SK-N-SH (cell line): ENCODE measurements around the gene PLPP6. TPM values are rescaled to one million over a fixed set of nuclear protein-coding genes. Genes with fewer than 3 reads are reported as not detected.

Experiments
- CTCF ChIA-PET: fragments of 300-600, 350-600 bp; formaldehyde crosslinking; extraction: SDS; loops from one replicate; lab custom pipeline; 2021; lab: Yijun Ruan, JAX
- POLR2A ChIA-PET: fragments of 350-600 bp; sonication (Branson Sonifier 250); formaldehyde crosslinking; extraction: SDS; loops from one replicate; lab custom pipeline; 2020; ENCODE audit warnings: antibody characterized with exemption, inconsistent platforms; lab: Yijun Ruan, JAX
- DNase-seq: peaks from one replicate; pipeline ENCODE4 v3.0.0; 2012
- H2AFZ ChIP-seq: fragments of 200-600 bp; sonication (generic); 2 replicates; pipeline ENCODE4 v1.8.1; 2016; ENCODE audit warnings: antibody characterized with exemption, mild to moderate bottlenecking, low read depth
- H3F3A ChIP-seq: fragments of 200-600 bp; sonication (generic); replicated peaks from 2 replicates; pipeline ENCODE3; 2016; ENCODE audit warnings: antibody characterized with exemption, mild to moderate bottlenecking; ENCODE audit not compliant: insufficient read depth
- H3K27ac ChIP-seq, 2 experiments: fragments of 200-500 bp in 1 of 2; fragments of 200-600 bp in 1 of 2; sonication (Bioruptor generic) in 1 of 2; sonication (generic), shearing (Covaris generic) in 1 of 2; 2 replicates each; pipeline versions ENCODE4 v1.5.1 to v1.6.1; 2014 to 2016; ENCODE audit warnings: low read depth in 2 of 2, inconsistent platforms in 1 of 2, low read length in 1 of 2, mild to moderate bottlenecking in 1 of 2, mixed read lengths in 1 of 2
- H3K27me3 ChIP-seq: fragments of 200-600 bp; sonication (generic), shearing (Covaris generic); 2 replicates; pipeline ENCODE4 v1.6.1; 2016; ENCODE audit warnings: mixed run types; ENCODE audit not compliant: insufficient read depth
- H3K36me3 ChIP-seq, 2 experiments: fragments of 200-500 bp in 1 of 2; fragments of 200-600 bp in 1 of 2; sonication (Bioruptor generic) in 1 of 2; sonication (generic) in 1 of 2; replicated peaks in 1 of 2; 2 replicates each; pipeline versions ENCODE3 to v1.5.1; 2014 to 2016; ENCODE audit warnings: low read length in 1 of 2, mild to moderate bottlenecking in 1 of 2; ENCODE audit not compliant: insufficient read depth in 2 of 2, control insufficient read depth in 1 of 2
- H3K4me1 ChIP-seq, 2 experiments: fragments of 200-500 bp in 1 of 2; fragments of 200-600 bp in 1 of 2; sonication (Bioruptor generic) in 1 of 2; sonication (generic), shearing (Covaris generic) in 1 of 2; 2 replicates each; pipeline versions ENCODE4 v1.5.1 to v1.6.1; 2014 to 2016; ENCODE audit warnings: low read depth in 1 of 2, low read length in 1 of 2, mixed run types in 1 of 2; ENCODE audit not compliant: insufficient read depth in 2 of 2, control insufficient read depth in 1 of 2
- H3K4me2 ChIP-seq: fragments of 200-600 bp; sonication (generic), shearing (Covaris generic); 2 replicates; pipeline ENCODE4 v1.6.1; 2017; ENCODE audit warnings: mixed run types
- H3K4me3 ChIP-seq, 2 experiments: fragments of 200-500 bp in 1 of 2; fragments of 200-600 bp in 1 of 2; sonication (Bioruptor generic) in 1 of 2; sonication (generic), shearing (Covaris generic) in 1 of 2; 2 replicates each; pipeline versions ENCODE4 v1.5.1 to v1.8.1; 2014 to 2016; ENCODE audit warnings: low read depth in 2 of 2, inconsistent platforms in 1 of 2, low read length in 1 of 2, mild to moderate bottlenecking in 1 of 2, mixed read lengths in 1 of 2, moderate library complexity in 1 of 2
- H3K79me2 ChIP-seq: fragments of 200-600 bp; sonication (generic); 2 replicates; pipeline ENCODE4 v1.8.1; 2017; ENCODE audit warnings: mild to moderate bottlenecking; ENCODE audit not compliant: insufficient read depth
- H3K9ac ChIP-seq: fragments of 200-600 bp; sonication (generic); 2 replicates; pipeline ENCODE4 v1.6.1; 2017; ENCODE audit warnings: mixed run types
- H3K9me2 ChIP-seq: fragments of 200-600 bp; sonication (generic); 2 replicates; pipeline ENCODE4 v1.6.1; 2017; ENCODE audit warnings: mixed run types
- H3K9me3 ChIP-seq: fragments of 200-600 bp; sonication (generic); 2 replicates; pipeline ENCODE4 v1.6.1; 2017; ENCODE audit warnings: mixed run types, mild to moderate bottlenecking, moderate library complexity
- H4K20me1 ChIP-seq: fragments of 200-600 bp; sonication (generic); 2 replicates; pipeline ENCODE4 v1.6.1; 2017; ENCODE audit warnings: mild to moderate bottlenecking, mixed run types; ENCODE audit not compliant: insufficient read depth
- CHD2 ChIP-seq: fragments of 150-350 bp; IDR thresholded peaks from 2 replicates; pipeline ENCODE4 v1.6.1; 2018; ENCODE audit warnings: low read length; ENCODE audit not compliant: partially characterized antibody
- EP300 ChIP-seq, 2 experiments: IDR thresholded peaks; 2 replicates each; pipeline versions ENCODE4 v1.4.0 to v1.6.1; 2012; ENCODE audit warnings: borderline replicate concordance in 1 of 2, low read depth in 1 of 2, low read length in 1 of 2
- GABPA ChIP-seq: IDR thresholded peaks from 2 replicates; pipeline ENCODE4 v1.4.0; 2012; ENCODE audit warnings: low read depth, mild to moderate bottlenecking
- GATA2 ChIP-seq: sonication (generic); formaldehyde crosslinking; IDR thresholded peaks from 2 replicates; pipeline ENCODE4 v1.5.0; 2020; ENCODE audit warnings: mild to moderate bottlenecking, missing genetic modification reagents
- JUND ChIP-seq: IDR thresholded peaks from 2 replicates; pipeline ENCODE4 v1.4.0; 2012
- MEF2A ChIP-seq: IDR thresholded peaks from 2 replicates; pipeline ENCODE4 v1.4.0; 2012; ENCODE audit warnings: low read depth, borderline replicate concordance
- NRF1 ChIP-seq: IDR thresholded peaks from 2 replicates; pipeline ENCODE4 v1.6.1; 2012; ENCODE audit warnings: low read depth, mild to moderate bottlenecking, low read length
- RFX5 ChIP-seq: IDR thresholded peaks from 2 replicates; pipeline ENCODE4 v1.6.1; 2012; ENCODE audit warnings: mild to moderate bottlenecking, improper control_type of control experiment, low read length
- TAF1 ChIP-seq: IDR thresholded peaks from 2 replicates; pipeline ENCODE4 v1.6.1; 2012; ENCODE audit warnings: low read depth, mild to moderate bottlenecking, low read length, moderate library complexity, borderline replicate concordance
- TEAD4 ChIP-seq: IDR thresholded peaks from 2 replicates; pipeline ENCODE4 v1.4.0; 2012; ENCODE audit warnings: mild to moderate bottlenecking, borderline replicate concordance; ENCODE audit not compliant: insufficient read depth
- YY1 ChIP-seq: IDR thresholded peaks from 2 replicates; pipeline ENCODE4 v1.4.0; 2012; ENCODE audit warnings: low read depth, mild to moderate bottlenecking
- WGBS: methylation state at CpG from one replicate; pipeline ENCODE4 v1.1.6; 2017; ENCODE audit warnings: low lambda C conversion rate; 5-methylcytosine and 5-hydroxymethylcytosine counted together
- polyA plus RNA-seq, 3 experiments: library from polyadenylated mRNA; depleted of rRNA; stranded (reverse); fragments of >200 nt; gene quantifications; 2 replicates each; pipeline ENCODE4 v1.2.3, GENCODE V29; 2012
- TF ChIP-seq, protein P1 (sequence below): IDR thresholded peaks from 2 replicates; pipeline ENCODE4 v1.4.0; 2012; ENCODE audit warnings: low read depth, borderline replicate concordance
- TF ChIP-seq, protein P2 (sequence below): IDR thresholded peaks from 2 replicates; pipeline ENCODE4 v1.6.1; 2012; ENCODE audit warnings: mild to moderate bottlenecking, low read depth, low read length, moderate library complexity
- TF ChIP-seq, protein P3 (sequence below): fragments of 200-600 bp; sonication (generic); IDR thresholded peaks from 2 replicates; pipeline ENCODE4 v1.6.1; 2017; ENCODE audit warnings: antibody characterized with exemption, mild to moderate bottlenecking, moderate library complexity
- TF ChIP-seq, protein P4 (sequence below): fragments of 150-350 bp; IDR thresholded peaks from 2 replicates; pipeline ENCODE4 v1.6.1; 2017; ENCODE audit warnings: antibody characterized with exemption, low read length, low read depth, borderline replicate concordance

PLPP6 gene
- polyA plus RNA-seq, 1 of the 3 experiments (the other 2 are of a cell fraction): 8.8 TPM

DNA sequence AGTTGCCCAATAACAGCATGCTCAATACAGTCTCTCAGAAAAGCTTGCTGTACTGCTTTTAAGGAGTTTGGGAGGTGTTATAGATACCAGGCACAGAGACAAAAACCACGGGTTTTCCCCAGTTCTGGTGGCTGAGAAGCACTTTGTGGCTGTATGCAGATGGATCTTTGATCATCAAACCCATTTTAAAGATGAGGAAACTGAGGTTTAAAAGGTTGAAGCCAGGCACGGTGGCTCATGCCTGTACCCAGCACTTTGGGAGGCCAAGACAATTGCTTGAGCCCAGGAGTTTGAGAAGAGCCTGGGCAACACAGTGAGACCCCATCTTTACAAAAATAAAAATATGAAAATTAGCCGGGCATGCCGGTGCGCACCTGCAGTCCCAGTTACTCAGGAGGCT lies 46.3 kb upstream of the PLPP6 start:
- POLR2A ChIA-PET: no interaction called here
- H3K36me3 ChIP-seq: no peaks in the 10 kb centered on the region
- WGBS: 69% methylated on average over 5 of the region's 5 CpGs
- H3K9ac ChIP-seq: no peak overlapping the region
- no peaks in the 10 kb centered on the region for H3K9me2 ChIP-seq
- no peaks in the 10 kb centered on the region for H3K79me2 ChIP-seq
- no peak overlapping the region for H3K27ac ChIP-seq
- no peaks in the 10 kb centered on the region for H4K20me1 ChIP-seq
- no peak for TF ChIP-seq EP300 (IDR thresholded peaks at IDR 0.05; ENCODE audit: borderline replicate concordance in 1 of 2, low read depth in 1 of 2, low read length in 1 of 2)
- TF ChIP-seq MEF2A: no peak
- TF ChIP-seq JUND: no peak
- TF ChIP-seq CHD2: no peak
- TF ChIP-seq, protein P1, sequence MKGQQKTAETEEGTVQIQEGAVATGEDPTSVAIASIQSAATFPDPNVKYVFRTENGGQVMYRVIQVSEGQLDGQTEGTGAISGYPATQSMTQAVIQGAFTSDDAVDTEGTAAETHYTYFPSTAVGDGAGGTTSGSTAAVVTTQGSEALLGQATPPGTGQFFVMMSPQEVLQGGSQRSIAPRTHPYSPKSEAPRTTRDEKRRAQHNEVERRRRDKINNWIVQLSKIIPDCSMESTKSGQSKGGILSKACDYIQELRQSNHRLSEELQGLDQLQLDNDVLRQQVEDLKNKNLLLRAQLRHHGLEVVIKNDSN: no peak
- TF ChIP-seq YY1: no peak
- TF ChIP-seq, protein P2, sequence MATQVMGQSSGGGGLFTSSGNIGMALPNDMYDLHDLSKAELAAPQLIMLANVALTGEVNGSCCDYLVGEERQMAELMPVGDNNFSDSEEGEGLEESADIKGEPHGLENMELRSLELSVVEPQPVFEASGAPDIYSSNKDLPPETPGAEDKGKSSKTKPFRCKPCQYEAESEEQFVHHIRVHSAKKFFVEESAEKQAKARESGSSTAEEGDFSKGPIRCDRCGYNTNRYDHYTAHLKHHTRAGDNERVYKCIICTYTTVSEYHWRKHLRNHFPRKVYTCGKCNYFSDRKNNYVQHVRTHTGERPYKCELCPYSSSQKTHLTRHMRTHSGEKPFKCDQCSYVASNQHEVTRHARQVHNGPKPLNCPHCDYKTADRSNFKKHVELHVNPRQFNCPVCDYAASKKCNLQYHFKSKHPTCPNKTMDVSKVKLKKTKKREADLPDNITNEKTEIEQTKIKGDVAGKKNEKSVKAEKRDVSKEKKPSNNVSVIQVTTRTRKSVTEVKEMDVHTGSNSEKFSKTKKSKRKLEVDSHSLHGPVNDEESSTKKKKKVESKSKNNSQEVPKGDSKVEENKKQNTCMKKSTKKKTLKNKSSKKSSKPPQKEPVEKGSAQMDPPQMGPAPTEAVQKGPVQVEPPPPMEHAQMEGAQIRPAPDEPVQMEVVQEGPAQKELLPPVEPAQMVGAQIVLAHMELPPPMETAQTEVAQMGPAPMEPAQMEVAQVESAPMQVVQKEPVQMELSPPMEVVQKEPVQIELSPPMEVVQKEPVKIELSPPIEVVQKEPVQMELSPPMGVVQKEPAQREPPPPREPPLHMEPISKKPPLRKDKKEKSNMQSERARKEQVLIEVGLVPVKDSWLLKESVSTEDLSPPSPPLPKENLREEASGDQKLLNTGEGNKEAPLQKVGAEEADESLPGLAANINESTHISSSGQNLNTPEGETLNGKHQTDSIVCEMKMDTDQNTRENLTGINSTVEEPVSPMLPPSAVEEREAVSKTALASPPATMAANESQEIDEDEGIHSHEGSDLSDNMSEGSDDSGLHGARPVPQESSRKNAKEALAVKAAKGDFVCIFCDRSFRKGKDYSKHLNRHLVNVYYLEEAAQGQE: no peak
- TF ChIP-seq NRF1: no peak
- no peak for TF ChIP-seq GABPA
- no peak for TF ChIP-seq GATA2 (CRISPR knock-in tag)
- TF ChIP-seq, protein P3, sequence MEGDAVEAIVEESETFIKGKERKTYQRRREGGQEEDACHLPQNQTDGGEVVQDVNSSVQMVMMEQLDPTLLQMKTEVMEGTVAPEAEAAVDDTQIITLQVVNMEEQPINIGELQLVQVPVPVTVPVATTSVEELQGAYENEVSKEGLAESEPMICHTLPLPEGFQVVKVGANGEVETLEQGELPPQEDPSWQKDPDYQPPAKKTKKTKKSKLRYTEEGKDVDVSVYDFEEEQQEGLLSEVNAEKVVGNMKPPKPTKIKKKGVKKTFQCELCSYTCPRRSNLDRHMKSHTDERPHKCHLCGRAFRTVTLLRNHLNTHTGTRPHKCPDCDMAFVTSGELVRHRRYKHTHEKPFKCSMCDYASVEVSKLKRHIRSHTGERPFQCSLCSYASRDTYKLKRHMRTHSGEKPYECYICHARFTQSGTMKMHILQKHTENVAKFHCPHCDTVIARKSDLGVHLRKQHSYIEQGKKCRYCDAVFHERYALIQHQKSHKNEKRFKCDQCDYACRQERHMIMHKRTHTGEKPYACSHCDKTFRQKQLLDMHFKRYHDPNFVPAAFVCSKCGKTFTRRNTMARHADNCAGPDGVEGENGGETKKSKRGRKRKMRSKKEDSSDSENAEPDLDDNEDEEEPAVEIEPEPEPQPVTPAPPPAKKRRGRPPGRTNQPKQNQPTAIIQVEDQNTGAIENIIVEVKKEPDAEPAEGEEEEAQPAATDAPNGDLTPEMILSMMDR: no peak
- TF ChIP-seq, protein P4, sequence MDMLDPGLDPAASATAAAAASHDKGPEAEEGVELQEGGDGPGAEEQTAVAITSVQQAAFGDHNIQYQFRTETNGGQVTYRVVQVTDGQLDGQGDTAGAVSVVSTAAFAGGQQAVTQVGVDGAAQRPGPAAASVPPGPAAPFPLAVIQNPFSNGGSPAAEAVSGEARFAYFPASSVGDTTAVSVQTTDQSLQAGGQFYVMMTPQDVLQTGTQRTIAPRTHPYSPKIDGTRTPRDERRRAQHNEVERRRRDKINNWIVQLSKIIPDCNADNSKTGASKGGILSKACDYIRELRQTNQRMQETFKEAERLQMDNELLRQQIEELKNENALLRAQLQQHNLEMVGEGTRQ: no peak
- no peak for TF ChIP-seq TAF1
- no peak for TF ChIP-seq TEAD4
- TF ChIP-seq RFX5: no peak
- H2AFZ ChIP-seq: no peak overlapping the region
- H3K9me3 ChIP-seq: no peaks in the 10 kb centered on the region
- H3K27me3 ChIP-seq: no peaks in the 10 kb centered on the region
- H3K4me3 ChIP-seq: no peak overlapping the region
- no peak overlapping the region for H3K4me2 ChIP-seq
- DNase-seq: no peak
- no peaks in the 10 kb centered on the region for H3K4me1 ChIP-seq
- CTCF ChIA-PET: no interaction called here
- H3F3A ChIP-seq: no peaks in the 10 kb centered on the region
